Nephron progenitor cell (in vitro differentiated cells): ENCODE data around the gene TEX10.

Experiments
- DNase-seq: peaks from one replicate; pipeline ENCODE4 v3.0.0; 2021
- H3K27ac Mint-ChIP-seq: 2 replicates; pipeline ENCODE4 v1.8.0; 2021; ENCODE audit warnings: mild to moderate bottlenecking, moderate library complexity, mixed read lengths
- H3K27me3 Mint-ChIP-seq: 2 replicates; pipeline ENCODE4 v1.8.0; 2021; ENCODE audit warnings: mild to moderate bottlenecking, low read depth, mixed read lengths; ENCODE audit not compliant: poor library complexity
- H3K36me3 Mint-ChIP-seq: 2 replicates; pipeline ENCODE4 v1.8.0; 2021; ENCODE audit warnings: low read depth, mixed read lengths
- H3K4me1 Mint-ChIP-seq: 2 replicates; pipeline ENCODE4 v1.8.0; 2021; ENCODE audit warnings: mixed read lengths
- H3K4me3 Mint-ChIP-seq: 2 replicates; pipeline ENCODE4 v1.8.0; 2021; ENCODE audit warnings: mild to moderate bottlenecking, moderate library complexity, mixed read lengths
- H3K9me3 Mint-ChIP-seq: 2 replicates; pipeline ENCODE4 v1.8.0; 2021; ENCODE audit warnings: mild to moderate bottlenecking, moderate library complexity, mixed read lengths
- TF ChIP-seq, protein P1 (sequence below): fragments of 200-600 bp; sonication (generic); IDR thresholded peaks from 2 replicates; pipeline ENCODE4 v1.5.0; 2021; ENCODE audit warnings: antibody characterized with exemption

The TEX10 gene

DNA sequence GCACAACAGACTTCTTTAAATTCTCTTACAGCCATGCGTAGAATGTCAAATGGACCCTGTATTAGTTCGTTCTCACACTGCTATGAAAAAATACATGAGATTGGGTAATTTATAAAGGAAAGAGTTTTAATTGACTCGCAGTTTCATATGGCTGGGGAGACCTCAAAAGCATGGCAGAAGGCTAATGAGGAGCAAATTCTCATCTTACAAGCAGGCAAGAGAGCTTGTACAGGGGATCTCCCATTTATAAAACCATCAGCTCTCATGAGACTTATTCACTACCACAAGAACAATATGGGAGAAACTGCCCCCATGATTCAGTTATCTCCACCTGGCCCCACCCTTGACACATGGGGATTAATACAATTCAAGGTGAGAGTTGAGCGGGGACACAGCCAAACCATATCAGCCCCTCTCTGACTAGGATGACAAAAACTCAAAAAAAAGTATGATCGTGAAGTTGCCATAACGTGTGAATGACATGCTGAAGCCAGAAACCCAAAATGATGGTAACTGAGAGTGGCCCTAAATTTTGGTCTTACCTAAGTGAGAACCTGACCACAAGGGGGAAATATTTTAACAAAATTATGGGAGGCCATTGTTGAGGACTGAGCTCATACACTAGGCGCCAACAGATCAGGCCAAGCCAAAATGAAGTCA lies 17.5 kb upstream of the TEX10 start:
- Mint-ChIP-seq H3K27me3 (peaks cover 4% of the 10 kb centered on the region), H3K9me3 (peaks cover 73% of the 10 kb centered on the region), H3K36me3 (peaks cover 83% of the 10 kb centered on the region), H3K27ac (no peak overlapping the region), H3K4me1 (no peaks in the 10 kb centered on the region), H3K4me3 (no peak overlapping the region)
- TF ChIP-seq, protein P1, sequence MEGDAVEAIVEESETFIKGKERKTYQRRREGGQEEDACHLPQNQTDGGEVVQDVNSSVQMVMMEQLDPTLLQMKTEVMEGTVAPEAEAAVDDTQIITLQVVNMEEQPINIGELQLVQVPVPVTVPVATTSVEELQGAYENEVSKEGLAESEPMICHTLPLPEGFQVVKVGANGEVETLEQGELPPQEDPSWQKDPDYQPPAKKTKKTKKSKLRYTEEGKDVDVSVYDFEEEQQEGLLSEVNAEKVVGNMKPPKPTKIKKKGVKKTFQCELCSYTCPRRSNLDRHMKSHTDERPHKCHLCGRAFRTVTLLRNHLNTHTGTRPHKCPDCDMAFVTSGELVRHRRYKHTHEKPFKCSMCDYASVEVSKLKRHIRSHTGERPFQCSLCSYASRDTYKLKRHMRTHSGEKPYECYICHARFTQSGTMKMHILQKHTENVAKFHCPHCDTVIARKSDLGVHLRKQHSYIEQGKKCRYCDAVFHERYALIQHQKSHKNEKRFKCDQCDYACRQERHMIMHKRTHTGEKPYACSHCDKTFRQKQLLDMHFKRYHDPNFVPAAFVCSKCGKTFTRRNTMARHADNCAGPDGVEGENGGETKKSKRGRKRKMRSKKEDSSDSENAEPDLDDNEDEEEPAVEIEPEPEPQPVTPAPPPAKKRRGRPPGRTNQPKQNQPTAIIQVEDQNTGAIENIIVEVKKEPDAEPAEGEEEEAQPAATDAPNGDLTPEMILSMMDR: no peak
- DNase-seq: no peak

DNA sequence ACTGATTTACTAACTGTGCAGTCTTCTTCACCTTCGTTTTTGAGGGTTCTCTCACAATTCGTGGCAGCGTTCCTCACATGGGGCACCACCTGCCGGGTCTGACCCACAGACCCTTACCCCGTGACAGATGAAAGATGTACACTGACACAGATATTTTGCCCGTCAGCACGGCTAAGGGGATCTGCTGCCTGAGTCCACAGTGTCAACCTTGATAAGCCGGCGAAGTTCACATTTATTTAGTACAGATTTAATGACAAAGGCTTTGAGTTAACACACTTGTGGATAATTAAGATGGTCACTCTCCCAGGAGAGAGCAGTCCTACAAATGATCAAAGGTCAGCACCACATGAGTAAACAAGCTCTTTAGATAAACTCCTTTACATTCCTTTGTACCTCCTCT lies 15.9 kb upstream of the TEX10 start:
- H3K9me3 Mint-ChIP-seq: peaks cover 85% of the 10 kb centered on the region
- H3K4me1 Mint-ChIP-seq: no peaks in the 10 kb centered on the region
- peaks cover 4% of the 10 kb centered on the region for H3K27me3 Mint-ChIP-seq
- DNase-seq: no peak
- TF ChIP-seq, protein P1: no peak
- H3K4me3 Mint-ChIP-seq: no peak overlapping the region
- peaks cover 90% of the 10 kb centered on the region for H3K36me3 Mint-ChIP-seq
- no peak overlapping the region for H3K27ac Mint-ChIP-seq

DNA sequence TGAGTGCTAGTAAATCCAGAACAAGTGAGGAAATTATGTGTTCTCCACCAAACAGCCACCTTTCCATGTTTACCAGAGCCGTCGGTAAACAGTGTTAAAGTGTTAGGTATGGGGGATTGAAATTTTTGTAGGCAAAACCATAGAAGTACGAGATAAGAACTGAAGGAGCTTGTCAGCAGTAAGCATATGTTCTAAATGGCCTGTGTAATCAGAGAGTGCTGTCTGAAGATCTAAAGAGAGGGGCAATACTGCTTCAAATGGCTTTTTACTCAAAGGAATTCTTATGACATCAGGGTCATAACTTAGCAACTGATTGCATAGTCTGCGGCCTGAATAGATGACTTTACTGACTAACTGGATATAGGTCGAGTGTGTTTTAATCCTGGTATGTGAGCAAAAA lies 13.4 kb upstream of the TEX10 start:
- no peaks in the 10 kb centered on the region for H3K4me1 Mint-ChIP-seq
- TF ChIP-seq, protein P1: no peak
- no peak overlapping the region for H3K27ac Mint-ChIP-seq
- peaks cover 79% of the 10 kb centered on the region for H3K36me3 Mint-ChIP-seq
- no peak overlapping the region for H3K4me3 Mint-ChIP-seq
- peaks cover 79% of the 10 kb centered on the region for H3K9me3 Mint-ChIP-seq
- H3K27me3 Mint-ChIP-seq: peaks cover 4% of the 10 kb centered on the region
- no peak for DNase-seq

DNA sequence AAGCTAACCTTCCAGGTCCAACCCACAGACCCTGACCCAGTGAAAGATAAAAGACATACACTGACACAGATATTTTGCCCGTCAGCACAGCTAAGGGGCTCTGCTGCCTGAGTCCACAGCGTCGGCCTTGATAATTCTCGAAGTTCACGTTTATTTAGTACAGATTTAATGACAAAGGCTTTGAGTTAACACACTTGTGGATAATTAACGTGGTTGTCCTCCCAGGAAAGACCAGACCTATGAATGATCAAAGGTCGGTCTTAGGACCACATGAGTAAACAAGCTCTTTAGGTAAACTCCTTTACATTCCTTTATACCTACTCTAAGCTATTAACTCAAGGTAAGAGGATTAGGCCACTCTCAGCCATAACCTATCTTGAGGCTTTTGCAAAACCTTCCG lies 11.3 kb upstream of the TEX10 start:
- no peak overlapping the region for H3K4me3 Mint-ChIP-seq
- peaks cover 4% of the 10 kb centered on the region for H3K27me3 Mint-ChIP-seq
- DNase-seq: no peak
- peaks cover 73% of the 10 kb centered on the region for H3K9me3 Mint-ChIP-seq
- TF ChIP-seq, protein P1: no peak
- no peak overlapping the region for H3K27ac Mint-ChIP-seq
- no peaks in the 10 kb centered on the region for H3K4me1 Mint-ChIP-seq
- peaks cover 73% of the 10 kb centered on the region for H3K36me3 Mint-ChIP-seq

DNA sequence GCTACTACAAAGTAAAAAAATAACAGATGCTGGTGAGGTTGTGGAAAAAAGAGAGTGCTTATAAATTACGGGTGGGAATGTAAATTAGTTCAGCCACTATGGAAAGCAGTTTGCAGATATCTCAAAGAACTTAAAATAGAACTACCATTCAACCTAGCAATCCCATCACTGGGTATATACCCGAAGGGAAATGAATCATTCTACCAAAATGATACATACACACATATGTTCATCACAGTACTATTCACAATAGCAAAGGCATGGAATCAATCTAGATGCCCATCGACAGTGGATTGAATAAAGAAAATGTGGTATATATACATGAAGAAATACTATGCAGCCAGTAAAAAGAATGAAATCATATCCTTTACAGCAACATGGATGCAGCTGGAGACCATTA lies 6.3 kb upstream of the TEX10 start:
- Mint-ChIP-seq H3K4me3 (no peak overlapping the region), H3K27me3 (peaks cover 3% of the 10 kb centered on the region), H3K4me1 (peaks cover 9% of the 10 kb centered on the region), H3K9me3 (peaks cover 59% of the 10 kb centered on the region), H3K27ac (no peak overlapping the region), H3K36me3 (peaks cover 73% of the 10 kb centered on the region)
- DNase-seq: no peak
- TF ChIP-seq, protein P1: no peak

DNA sequence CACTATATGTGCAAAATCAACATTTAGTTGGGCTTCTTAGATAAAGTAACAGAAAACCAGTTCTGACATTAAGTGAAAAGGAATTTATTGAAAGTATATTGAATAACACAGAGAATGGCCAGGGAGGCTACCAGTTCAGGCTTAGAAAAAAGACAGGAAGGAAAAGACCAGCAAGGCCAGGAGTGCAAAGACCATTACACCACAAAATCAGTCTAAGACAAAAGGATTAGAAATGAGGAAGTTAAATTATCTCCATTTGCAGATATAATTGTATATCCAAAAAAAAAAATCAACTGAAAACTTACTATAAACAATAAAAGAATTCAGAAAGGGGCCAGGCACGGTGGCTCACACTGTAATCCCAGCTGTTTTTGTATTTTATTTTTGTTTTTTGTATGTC lies 4.8 kb upstream of the TEX10 start:
- peaks cover 70% of the 10 kb centered on the region for H3K36me3 Mint-ChIP-seq
- H3K4me1 Mint-ChIP-seq: peaks cover 22% of the 10 kb centered on the region
- peaks cover 6% of the 10 kb centered on the region for H3K27me3 Mint-ChIP-seq
- no peak overlapping the region for H3K4me3 Mint-ChIP-seq
- DNase-seq: no peak
- H3K9me3 Mint-ChIP-seq: peaks cover 55% of the 10 kb centered on the region
- TF ChIP-seq, protein P1: no peak
- H3K27ac Mint-ChIP-seq: no peak overlapping the region
